HG03025 (cell line): ENCODE measurements around the gene TBC1D4.

Experiments
- ATAC-seq: cut with Tn5 transposase; IDR thresholded peaks from one replicate; pipeline ENCODE4 v1.9.1; 2021; ENCODE audit warnings: mild to moderate bottlenecking, moderate library complexity; ENCODE audit not compliant: unreplicated experiment, low FRiP score

TBC1D4 gene

GRCh38 chr13:75422028-75422427 is 59.9 kb downstream of the TBC1D4 start:
- no peak for ATAC-seq

GRCh38 chr13:75421133-75421532 is 60.8 kb downstream of the TBC1D4 start:
- no peak for ATAC-seq

- no peak for ATAC-seq
Measured at GRCh38 chr13:75419656-75420055, 62.3 kb downstream of the TBC1D4 start.

- no peak for ATAC-seq
Measured at GRCh38 chr13:75418997-75419396, 63.0 kb downstream of the TBC1D4 start.

- ATAC-seq, result no peak
Measured at GRCh38 chr13:75418186-75418843, 63.7 kb downstream of the TBC1D4 start.

- ATAC-seq, result no peak
Measured at GRCh38 chr13:75417656-75418055, 64.3 kb downstream of the TBC1D4 start.

- no peak for ATAC-seq
Measured at GRCh38 chr13:75417012-75417384, 65.0 kb downstream of the TBC1D4 start.

GRCh38 chr13:75416327-75417011 is 65.5 kb downstream of the TBC1D4 start:
- no peak for ATAC-seq

- no peak for ATAC-seq
Measured at GRCh38 chr13:75415694-75416093, 66.3 kb downstream of the TBC1D4 start.

GRCh38 chr13:75415171-75415570 is 66.8 kb downstream of the TBC1D4 start:
- no peak for ATAC-seq

GRCh38 chr13:75414036-75414827 is 67.7 kb downstream of the TBC1D4 start:
- ATAC-seq, result no peak

GRCh38 chr13:75411924-75412537 is 69.9 kb downstream of the TBC1D4 start:
- ATAC-seq, result no peak

GRCh38 chr13:75410207-75410606 is 71.8 kb downstream of the TBC1D4 start:
- ATAC-seq, result no peak

GRCh38 chr13:75407998-75408397 is 74.0 kb downstream of the TBC1D4 start:
- no peak for ATAC-seq

- ATAC-seq, result no peak
Measured at GRCh38 chr13:75407473-75407872, 74.5 kb downstream of the TBC1D4 start.

- ATAC-seq, result no peak
Measured at GRCh38 chr13:75405976-75406703, 75.8 kb downstream of the TBC1D4 start.

GRCh38 chr13:75404726-75405125 is 77.2 kb downstream of the TBC1D4 start:
- no peak for ATAC-seq

GRCh38 chr13:75402787-75403186 is 79.2 kb downstream of the TBC1D4 start:
- no peak for ATAC-seq

- peak; percentile 53 for ATAC-seq
Measured at GRCh38 chr13:75400775-75401174, 81.2 kb downstream of the TBC1D4 start.

- ATAC-seq, result no peak
Measured at GRCh38 chr13:75399879-75400217, 82.1 kb downstream of the TBC1D4 start.
